A549 (cell line): ENCODE data around the gene TTLL11. TPM values are rescaled to one million over a fixed set of nuclear protein-coding genes. Genes with fewer than 3 reads are reported as not detected.

ENCODE experiments used
- ATAC-seq, 2 experiments: fragments of 200-7000 bp in 1 of 2; fragments of >200 bp in 1 of 2; cut with Nextera tagmentation in 1 of 2; cut with Tn5 transposase in 1 of 2; 3 replicates each; pipeline versions ENCODE4 v1.8.0 to v1.9.1; 2018 to 2020; ENCODE audit warnings: mild to moderate bottlenecking in 1 of 2, moderate library complexity in 1 of 2
- CTCF ChIA-PET: fragments of 300-600 bp; sonication (Branson Sonifier 250); formaldehyde crosslinking; extraction: SDS; loops from one replicate; lab custom pipeline; 2021; ENCODE audit warnings: antibody characterized with exemption, inconsistent platforms; lab: Yijun Ruan, JAX
- POLR2A ChIA-PET: fragments of 350-600 bp; formaldehyde crosslinking; extraction: SDS; loops from one replicate; lab custom pipeline; 2021; ENCODE audit warnings: antibody characterized with exemption, inconsistent platforms; lab: Yijun Ruan, JAX
- DNase-seq, 2 experiments: peaks; one replicate each; pipeline versions ENCODE4 v3.0.0 to v3.0.0-alpha.2; 2011 to 2016; ENCODE audit warnings: low read depth in 1 of 2, low spot score in 1 of 2
- FAIRE-seq: peaks from 2 replicates; lab custom pipeline; 2011; peaks lifted over from hg19 to GRCh38; lab: Jason Lieb, UNC
- H3K27ac ChIP-seq, 2 experiments: fragments of >200 bp; sonication (Bioruptor Twin); formaldehyde crosslinking; 3 replicates each; pipeline ENCODE4 v1.5.1; 2016 to 2017
- H3K4me1 ChIP-seq: fragments of >200 bp; sonication (Bioruptor Twin); formaldehyde crosslinking; 3 replicates; pipeline ENCODE4 v1.6.1; 2016
- H3K4me2 ChIP-seq: fragments of >200 bp; sonication (Bioruptor Twin); formaldehyde crosslinking; 3 replicates; pipeline ENCODE4 v1.6.1; 2016
- H3K4me3 ChIP-seq: fragments of >200 bp; sonication (Bioruptor Twin); formaldehyde crosslinking; 3 replicates; pipeline ENCODE4 v1.5.1; 2016
- H3K9me3 ChIP-seq: fragments of >200 bp; sonication (Bioruptor Twin); formaldehyde crosslinking; 3 replicates; pipeline ENCODE4 v1.6.1; 2016
- CBX2 ChIP-seq: fragments of 200-600 bp; sonication (generic); IDR thresholded peaks from 2 replicates; pipeline ENCODE4 v1.6.1; 2016; ENCODE audit warnings: low read depth, mild to moderate bottlenecking, borderline replicate concordance
- CEBPB ChIP-seq, 2 experiments: fragments of >200 bp in 1 of 2; sonication (Bioruptor Twin) in 1 of 2; formaldehyde crosslinking in 1 of 2; IDR thresholded peaks; 2 replicates each; pipeline ENCODE4 v1.6.1; 2012 to 2016
- EP300 ChIP-seq, 2 experiments: fragments of >200 bp; sonication (Bioruptor Twin); formaldehyde crosslinking; IDR thresholded peaks; 2 replicates in 1 of 2; 3 replicates in 1 of 2; pipeline ENCODE4 v1.6.1; 2016 to 2017
- ESRRA ChIP-seq: fragments of 150-350 bp; IDR thresholded peaks from 2 replicates; pipeline ENCODE4 v1.6.1; 2014; ENCODE audit warnings: mild to moderate bottlenecking, low read length, borderline replicate concordance
- FOSB ChIP-seq: fragments of 250-450 bp; sonication (Bioruptor Pico); IDR thresholded peaks from 2 replicates; pipeline ENCODE4 v1.5.0; 2020; ENCODE audit warnings: mild to moderate bottlenecking, moderate library complexity
- GATA3 ChIP-seq: IDR thresholded peaks from 2 replicates; pipeline ENCODE4 v1.6.1; 2012; ENCODE audit warnings: borderline replicate concordance
- HDAC2 ChIP-seq: fragments of 200-600 bp; sonication (generic); IDR thresholded peaks from 2 replicates; pipeline ENCODE4 v1.6.1; 2016
- HEYL ChIP-seq: fragments of 250-450 bp; sonication (Bioruptor Pico); IDR thresholded peaks from 2 replicates; pipeline ENCODE4 v1.8.0; 2021; ENCODE audit warnings: mild to moderate bottlenecking, moderate library complexity
- JUN ChIP-seq, 2 experiments: fragments of >200 bp; sonication (Bioruptor Twin); formaldehyde crosslinking; IDR thresholded peaks; 2 replicates in 1 of 2; 3 replicates in 1 of 2; pipeline ENCODE4 v1.6.1; 2016 to 2017
- KDM1A ChIP-seq: fragments of 200-600 bp; sonication (generic); IDR thresholded peaks from 2 replicates; pipeline ENCODE4 v1.6.1; 2016; ENCODE audit warnings: low read depth, mild to moderate bottlenecking
- MAFK ChIP-seq: fragments of 450-650 bp; IDR thresholded peaks from 2 replicates; pipeline ENCODE4 v1.6.1; 2014; ENCODE audit not compliant: partially characterized antibody
- MAZ ChIP-seq: fragments of 150-350 bp; IDR thresholded peaks from 2 replicates; pipeline ENCODE4 v1.6.1; 2014; ENCODE audit warnings: antibody characterized with exemption, low read depth, low read length, borderline replicate concordance
- NFE2L2 ChIP-seq: fragments of 150-350 bp; conservative IDR thresholded peaks from 2 replicates; pipeline ENCODE4 v1.6.1; 2014; ENCODE audit warnings: low read length
- POLR2A ChIP-seq: IDR thresholded peaks from 2 replicates; pipeline ENCODE4 v1.6.1; 2012; ENCODE audit warnings: mild to moderate bottlenecking, low read length
- RAD21 ChIP-seq, 2 experiments: fragments of >200 bp in 1 of 2; sonication (Bioruptor Twin) in 1 of 2; formaldehyde crosslinking in 1 of 2; IDR thresholded peaks in 1 of 2; conservative IDR thresholded peaks in 1 of 2; 2 replicates in 1 of 2; 3 replicates in 1 of 2; pipeline ENCODE4 v1.6.1; 2012 to 2018; ENCODE audit warnings: inconsistent platforms in 1 of 2
- SMC3 ChIP-seq: fragments of >200 bp; sonication (Bioruptor Twin); formaldehyde crosslinking; IDR thresholded peaks from 3 replicates; pipeline ENCODE4 v1.6.1; 2018; ENCODE audit warnings: inconsistent platforms
- SREBF2 ChIP-seq: fragments of 450-650 bp; IDR thresholded peaks from 2 replicates; pipeline ENCODE4 v1.6.1; 2014; ENCODE audit warnings: mild to moderate bottlenecking, moderate library complexity
- TP53 ChIP-seq: fragments of 250-450 bp; sonication (Bioruptor Pico); IDR thresholded peaks from 2 replicates; pipeline ENCODE4 v1.5.0; 2021; ENCODE audit warnings: mild to moderate bottlenecking, moderate library complexity
- ZNF302 ChIP-seq: fragments of 250-450 bp; sonication (Bioruptor Pico); IDR thresholded peaks from 2 replicates; pipeline ENCODE4 v1.9.0; 2021; ENCODE audit warnings: inconsistent platforms, mild to moderate bottlenecking, moderate library complexity
- WGBS: methylation state at CpG from one replicate; pipeline ENCODE4 v1.1.6; 2017; ENCODE audit errors: missing lambda C conversion rate; 5-methylcytosine and 5-hydroxymethylcytosine counted together
- polyA plus RNA-seq, 4 experiments: library from polyadenylated mRNA; depleted of rRNA in 3 of 4; stranded (reverse); fragments of >200 nt; fragmentation: RNase III in 1 of 4; extraction: RNeasy Plus Mini Kit Qiagen cat#74134 plus additional on column Dnase treatment in 1 of 4; gene quantifications; 2 replicates in 3 of 4; 3 replicates in 1 of 4; pipeline ENCODE4 v1.2.3, GENCODE V29; 2011 to 2017
- TF ChIP-seq, protein P1 (sequence below): fragments of >200 bp; sonication (Bioruptor Twin); formaldehyde crosslinking; IDR thresholded peaks from 3 replicates; pipeline ENCODE4 v1.5.1; 2016
- TF ChIP-seq, protein P2 (sequence below): fragments of >200 bp; sonication (Bioruptor Twin); formaldehyde crosslinking; IDR thresholded peaks from 2 replicates; pipeline ENCODE4 v1.6.1; 2016
- TF ChIP-seq, protein P3 (sequence below): fragments of 450-650 bp; IDR thresholded peaks from 2 replicates; pipeline ENCODE4 v1.6.1; 2014; ENCODE audit warnings: antibody characterized with exemption

The TTLL11 gene
- polyA plus RNA-seq, 2 of the 4 experiments (the other 2 are of a cell fraction): 1.8 to 2.6 TPM

DNA sequence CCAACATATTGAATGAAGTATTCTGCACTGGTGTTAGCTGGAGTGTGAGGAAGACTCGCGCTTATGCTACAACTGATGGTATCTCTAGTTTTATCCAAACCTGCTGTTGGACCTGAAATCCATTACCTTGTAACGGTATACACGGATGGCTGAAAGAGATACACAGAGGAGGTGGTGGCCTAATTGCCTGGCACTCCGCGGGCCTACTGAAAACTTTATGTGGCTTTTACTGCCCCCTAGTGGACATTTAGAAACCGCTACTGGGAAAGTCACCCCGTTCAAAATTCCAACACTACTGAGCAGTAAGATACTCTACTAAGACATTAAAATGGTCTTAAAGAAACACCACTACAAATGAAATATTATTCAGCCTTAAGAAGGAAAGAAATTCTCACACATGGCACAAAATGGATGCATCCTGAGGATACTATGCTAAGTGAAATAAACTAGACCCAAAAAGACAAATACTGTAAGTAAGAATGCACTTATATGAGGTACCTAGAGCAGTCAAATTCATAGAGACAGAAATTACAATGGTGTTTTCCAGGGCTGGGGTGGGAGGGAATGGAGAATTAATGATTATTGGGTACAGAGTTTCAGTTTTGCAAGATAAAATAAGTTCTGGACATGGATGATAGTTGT, 100.4 kb downstream of the TTLL11 start:
- DNase-seq (peak; percentile 69 to 74), ATAC-seq (peak; percentile 90 to 92), FAIRE-seq (no peak)
- 3% methylated on average over 8 of the region's 8 CpGs for WGBS
- POLR2A ChIA-PET: no interaction called here
- TF ChIP-seq, protein P1, sequence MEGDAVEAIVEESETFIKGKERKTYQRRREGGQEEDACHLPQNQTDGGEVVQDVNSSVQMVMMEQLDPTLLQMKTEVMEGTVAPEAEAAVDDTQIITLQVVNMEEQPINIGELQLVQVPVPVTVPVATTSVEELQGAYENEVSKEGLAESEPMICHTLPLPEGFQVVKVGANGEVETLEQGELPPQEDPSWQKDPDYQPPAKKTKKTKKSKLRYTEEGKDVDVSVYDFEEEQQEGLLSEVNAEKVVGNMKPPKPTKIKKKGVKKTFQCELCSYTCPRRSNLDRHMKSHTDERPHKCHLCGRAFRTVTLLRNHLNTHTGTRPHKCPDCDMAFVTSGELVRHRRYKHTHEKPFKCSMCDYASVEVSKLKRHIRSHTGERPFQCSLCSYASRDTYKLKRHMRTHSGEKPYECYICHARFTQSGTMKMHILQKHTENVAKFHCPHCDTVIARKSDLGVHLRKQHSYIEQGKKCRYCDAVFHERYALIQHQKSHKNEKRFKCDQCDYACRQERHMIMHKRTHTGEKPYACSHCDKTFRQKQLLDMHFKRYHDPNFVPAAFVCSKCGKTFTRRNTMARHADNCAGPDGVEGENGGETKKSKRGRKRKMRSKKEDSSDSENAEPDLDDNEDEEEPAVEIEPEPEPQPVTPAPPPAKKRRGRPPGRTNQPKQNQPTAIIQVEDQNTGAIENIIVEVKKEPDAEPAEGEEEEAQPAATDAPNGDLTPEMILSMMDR: peak; percentile 89
- TF ChIP-seq HDAC2: no peak
- no peak for TF ChIP-seq EP300 (IDR thresholded peaks at IDR 0.05)
- TF ChIP-seq KDM1A: no peak
- no peak for TF ChIP-seq TP53 (CRISPR knock-in tag)
- TF ChIP-seq ZNF302 (CRISPR knock-in tag): no peak
- TF ChIP-seq MAZ: no peak
- TF ChIP-seq CBX2: no peak
- no peak for TF ChIP-seq MAFK
- no peak for TF ChIP-seq JUN (IDR thresholded peaks at IDR 0.05)
- TF ChIP-seq FOSB (CRISPR knock-in tag): no peak
- no peak for TF ChIP-seq HEYL (CRISPR knock-in tag)
- peak; percentile 93 for TF ChIP-seq SMC3
- peak; percentile 85 to 91 for TF ChIP-seq RAD21 (conservative IDR thresholded peaks at IDR 0.05 in 1 of 2, IDR thresholded peaks at IDR 0.05 in 1 of 2)
- TF ChIP-seq POLR2A: no peak
- no peak for TF ChIP-seq SREBF2
- TF ChIP-seq, protein P2, sequence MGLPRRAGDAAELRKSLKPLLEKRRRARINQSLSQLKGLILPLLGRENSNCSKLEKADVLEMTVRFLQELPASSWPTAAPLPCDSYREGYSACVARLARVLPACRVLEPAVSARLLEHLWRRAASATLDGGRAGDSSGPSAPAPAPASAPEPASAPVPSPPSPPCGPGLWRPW: no peak
- no peak for TF ChIP-seq ESRRA
- H3K4me1 ChIP-seq: no peaks in the 10 kb centered on the region
- no peak overlapping the region for H3K4me3 ChIP-seq
- H3K4me2 ChIP-seq: no peak overlapping the region
- H3K27ac ChIP-seq: no peak overlapping the region
- CTCF ChIA-PET: interaction anchor here (0.6 to 4.2 kb wide), 22 partner anchors 9 to 735 kb away, joined by 3 to 32 read pairs (median 3); no protein-coding TSS in a partner anchor
- H3K9me3 ChIP-seq: no peaks in the 10 kb centered on the region

DNA sequence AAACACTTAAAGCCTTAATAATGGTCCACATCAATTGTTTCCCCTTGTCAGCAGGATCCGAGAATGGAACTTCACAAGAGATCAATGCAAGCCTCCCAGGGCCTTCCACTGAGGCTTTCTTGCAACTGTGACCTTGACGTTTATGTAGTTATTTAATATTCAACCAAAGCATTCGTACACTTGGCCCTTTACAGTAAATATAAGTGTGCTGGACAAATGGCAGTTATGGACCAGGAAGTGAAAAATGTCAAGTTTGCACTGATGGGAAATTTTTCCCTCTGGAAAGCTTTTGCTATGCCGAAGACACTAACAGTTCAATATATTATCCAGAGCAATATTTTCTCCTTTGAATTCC, 101.8 kb downstream of the TTLL11 start:
- ATAC-seq (no peak), DNase-seq (no peak), FAIRE-seq (no peak)
- no peaks in the 10 kb centered on the region for H3K4me1 ChIP-seq
- 53% methylated on average over 4 of the region's 4 CpGs for WGBS
- POLR2A ChIA-PET: interaction anchor here (1.1 kb wide), 1 partner anchor 445 kb away, joined by 3 read pairs; no protein-coding TSS in a partner anchor
- H3K27ac ChIP-seq: no peak overlapping the region
- H3K4me3 ChIP-seq: no peak overlapping the region
- CTCF ChIA-PET: interaction anchor here (0.9 to 4.8 kb wide), 13 partner anchors 14 to 446 kb away, joined by 3 to 23 read pairs (median 4); no protein-coding TSS in a partner anchor
- TF ChIP-seq RAD21 (conservative IDR thresholded peaks at IDR 0.05 in 1 of 2, IDR thresholded peaks at IDR 0.05 in 1 of 2) (no peak), CEBPB (IDR thresholded peaks at IDR 0.05) (no peak)
- H3K4me2 ChIP-seq: no peak overlapping the region
- H3K9me3 ChIP-seq: no peaks in the 10 kb centered on the region

DNA sequence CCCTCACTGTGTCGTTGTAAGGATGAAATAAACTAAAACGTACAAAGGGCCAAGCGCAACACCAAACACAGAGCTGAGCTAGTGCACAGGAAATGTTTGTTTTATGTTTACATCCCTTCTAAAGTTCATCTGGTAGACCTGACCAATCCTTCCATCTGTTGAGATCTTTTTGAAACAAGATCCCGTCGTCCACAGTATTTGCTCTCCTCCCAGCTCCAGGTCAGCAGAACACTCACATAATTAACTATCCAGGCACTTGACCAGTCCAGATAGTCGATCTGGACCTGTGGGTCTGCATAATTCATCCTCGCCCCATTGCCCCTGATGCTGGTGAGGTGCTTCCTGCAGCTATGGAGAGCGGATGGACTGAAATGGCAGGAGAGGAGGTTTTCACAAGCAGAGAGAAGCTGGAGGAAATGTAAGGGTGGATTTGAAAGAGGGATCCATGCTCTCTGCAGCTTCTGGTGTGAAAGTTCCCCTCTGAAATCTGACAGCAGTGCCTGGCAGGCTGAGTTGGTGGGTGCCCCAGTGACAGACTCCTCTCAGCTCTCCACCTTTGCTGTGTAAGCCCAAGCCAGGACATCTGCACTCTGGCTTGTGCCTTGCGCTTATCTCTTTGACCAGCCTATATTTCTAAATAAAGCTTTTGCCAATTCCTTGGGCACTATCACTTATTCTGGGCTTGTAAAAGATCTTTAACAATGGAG, 102.4 kb downstream of the TTLL11 start:
- Histone ChIP-seq H3K9me3 (no peaks in the 10 kb centered on the region), H3K4me3 (no peak overlapping the region), H3K4me1 (no peaks in the 10 kb centered on the region), H3K27ac (no peak overlapping the region), H3K4me2 (no peak overlapping the region)
- no peak for FAIRE-seq
- DNase-seq: no peak
- no peak for ATAC-seq
- ChIA-PET CTCF (interaction anchor here (0.9 to 4.8 kb wide), 19 partner anchors 11 to 445 kb away, joined by 3 to 23 read pairs (median 4); no protein-coding TSS in a partner anchor), POLR2A (interaction anchor here (1.1 kb wide), 1 partner anchor 445 kb away, joined by 3 read pairs; no protein-coding TSS in a partner anchor)
- TF ChIP-seq HDAC2: no peak
- TF ChIP-seq, protein P3, sequence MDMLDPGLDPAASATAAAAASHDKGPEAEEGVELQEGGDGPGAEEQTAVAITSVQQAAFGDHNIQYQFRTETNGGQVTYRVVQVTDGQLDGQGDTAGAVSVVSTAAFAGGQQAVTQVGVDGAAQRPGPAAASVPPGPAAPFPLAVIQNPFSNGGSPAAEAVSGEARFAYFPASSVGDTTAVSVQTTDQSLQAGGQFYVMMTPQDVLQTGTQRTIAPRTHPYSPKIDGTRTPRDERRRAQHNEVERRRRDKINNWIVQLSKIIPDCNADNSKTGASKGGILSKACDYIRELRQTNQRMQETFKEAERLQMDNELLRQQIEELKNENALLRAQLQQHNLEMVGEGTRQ: no peak
- no peak for TF ChIP-seq SMC3
- TF ChIP-seq EP300 (IDR thresholded peaks at IDR 0.05): no peak
- no peak for TF ChIP-seq NFE2L2
- TF ChIP-seq GATA3: no peak
- 75% methylated on average over 9 of the region's 9 CpGs for WGBS
